Measurements from ENCODE around the gene BTBD16. TPM values are rescaled to one million over a fixed set of nuclear protein-coding genes. Genes with fewer than 3 reads are reported as not detected.

BTBD16 gene
- total and polyA plus RNA-seq, 9 donors, result 0.42 to 1.8 TPM; not detected in 7

DNA sequence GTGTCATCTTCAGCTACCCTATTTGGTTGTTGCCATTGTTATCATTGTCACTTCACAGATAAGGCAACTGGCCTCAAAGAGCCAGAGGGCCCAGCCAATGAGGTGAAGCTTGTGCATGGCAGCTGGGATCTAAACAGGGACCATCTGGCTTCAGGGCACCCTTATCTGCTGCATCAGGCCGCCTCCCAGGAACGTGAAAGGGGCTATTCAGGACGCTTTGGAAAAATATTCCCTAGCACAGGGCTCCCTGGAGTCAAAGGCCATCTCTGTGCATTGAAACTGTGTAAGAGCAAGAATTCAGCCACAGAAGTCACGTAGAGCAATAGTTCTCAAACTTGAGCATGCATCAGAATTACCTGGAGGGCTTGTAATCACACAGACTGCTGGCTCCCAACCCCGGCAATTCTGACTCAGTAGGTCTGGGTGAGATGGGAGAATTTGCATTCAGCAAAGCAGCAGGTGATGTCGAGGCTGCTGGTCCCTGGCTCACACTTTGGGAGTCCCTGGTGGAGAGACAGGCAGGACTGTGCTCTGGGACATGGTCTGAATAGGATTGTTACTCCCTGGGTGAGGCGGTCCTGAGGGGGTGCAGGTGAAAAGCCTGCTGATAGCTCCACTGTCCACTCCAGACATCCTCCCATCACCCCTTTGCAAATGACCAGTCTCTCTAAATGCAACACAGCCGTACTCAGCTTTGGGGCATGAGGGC, 81.9 kb downstream of the BTBD16 start:
- TF ChIP-seq, protein P1, sequence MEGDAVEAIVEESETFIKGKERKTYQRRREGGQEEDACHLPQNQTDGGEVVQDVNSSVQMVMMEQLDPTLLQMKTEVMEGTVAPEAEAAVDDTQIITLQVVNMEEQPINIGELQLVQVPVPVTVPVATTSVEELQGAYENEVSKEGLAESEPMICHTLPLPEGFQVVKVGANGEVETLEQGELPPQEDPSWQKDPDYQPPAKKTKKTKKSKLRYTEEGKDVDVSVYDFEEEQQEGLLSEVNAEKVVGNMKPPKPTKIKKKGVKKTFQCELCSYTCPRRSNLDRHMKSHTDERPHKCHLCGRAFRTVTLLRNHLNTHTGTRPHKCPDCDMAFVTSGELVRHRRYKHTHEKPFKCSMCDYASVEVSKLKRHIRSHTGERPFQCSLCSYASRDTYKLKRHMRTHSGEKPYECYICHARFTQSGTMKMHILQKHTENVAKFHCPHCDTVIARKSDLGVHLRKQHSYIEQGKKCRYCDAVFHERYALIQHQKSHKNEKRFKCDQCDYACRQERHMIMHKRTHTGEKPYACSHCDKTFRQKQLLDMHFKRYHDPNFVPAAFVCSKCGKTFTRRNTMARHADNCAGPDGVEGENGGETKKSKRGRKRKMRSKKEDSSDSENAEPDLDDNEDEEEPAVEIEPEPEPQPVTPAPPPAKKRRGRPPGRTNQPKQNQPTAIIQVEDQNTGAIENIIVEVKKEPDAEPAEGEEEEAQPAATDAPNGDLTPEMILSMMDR (IDR thresholded peaks at IDR 0.05), result no peak
- TF ChIP-seq POLR2A (IDR thresholded peaks at IDR 0.05), result no peak
- TF ChIP-seq EP300 (IDR thresholded peaks at IDR 0.05), result no peak
- intact Hi-C loops (cut with DNase I), result no loop called here
- H3K4me1 ChIP-seq (ENCODE audit: insufficient read depth), result no peaks in the 10 kb centered on the region

DNA sequence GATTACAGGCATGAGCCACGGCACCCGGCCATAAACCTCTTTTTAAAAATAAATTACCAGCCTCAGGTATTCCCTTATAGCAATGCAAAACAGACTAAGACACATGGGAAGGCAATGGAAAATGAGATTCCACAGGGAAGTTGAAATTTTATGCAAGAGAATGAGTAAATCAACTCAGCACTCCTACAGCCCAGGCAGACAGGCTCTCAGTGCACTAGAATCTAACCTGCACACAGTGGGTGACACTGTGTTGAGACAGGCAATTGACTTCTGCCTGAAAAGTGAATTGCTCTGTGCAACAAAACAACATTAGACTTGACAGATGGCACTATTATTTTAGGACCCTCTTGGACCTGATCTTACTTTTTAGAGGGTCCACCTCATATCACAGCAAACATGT, 83.3 kb downstream of the BTBD16 start:
- DNase-seq, result no peak
- H3K27ac ChIP-seq, result no peak overlapping the region
- no peaks in the 10 kb centered on the region for H3K36me3 ChIP-seq
- no peak overlapping the region for H3K4me3 ChIP-seq
- no peaks in the 10 kb centered on the region for H3K9me3 ChIP-seq
- TF ChIP-seq POLR2A (IDR thresholded peaks at IDR 0.05), result no peak
- TF ChIP-seq EP300 (IDR thresholded peaks at IDR 0.05), result no peak
- TF ChIP-seq, protein P1 (IDR thresholded peaks at IDR 0.05), result no peak
- H3K27me3 ChIP-seq, result no peaks in the 10 kb centered on the region
- WGBS, 3 donors, result 63 to 82% (median 74%) methylated on average over 2 of the region's 2 CpGs
- no peaks in the 10 kb centered on the region for H3K4me1 ChIP-seq (ENCODE audit: insufficient read depth)
- intact Hi-C loops (cut with DNase I), result no loop called here

More for the DNA sequence above, 81.9 kb downstream of the BTBD16 start:
- 49 to 63% (median 60%) methylated on average over 8 of the region's 8 CpGs for WGBS, 3 donors
- H3K27me3 ChIP-seq, result no peaks in the 10 kb centered on the region
- H3K4me3 ChIP-seq, result no peak overlapping the region
- H3K27ac ChIP-seq, result no peak overlapping the region
- no peaks in the 10 kb centered on the region for H3K9me3 ChIP-seq
- no peak for DNase-seq
- no peaks in the 10 kb centered on the region for H3K36me3 ChIP-seq

DNA sequence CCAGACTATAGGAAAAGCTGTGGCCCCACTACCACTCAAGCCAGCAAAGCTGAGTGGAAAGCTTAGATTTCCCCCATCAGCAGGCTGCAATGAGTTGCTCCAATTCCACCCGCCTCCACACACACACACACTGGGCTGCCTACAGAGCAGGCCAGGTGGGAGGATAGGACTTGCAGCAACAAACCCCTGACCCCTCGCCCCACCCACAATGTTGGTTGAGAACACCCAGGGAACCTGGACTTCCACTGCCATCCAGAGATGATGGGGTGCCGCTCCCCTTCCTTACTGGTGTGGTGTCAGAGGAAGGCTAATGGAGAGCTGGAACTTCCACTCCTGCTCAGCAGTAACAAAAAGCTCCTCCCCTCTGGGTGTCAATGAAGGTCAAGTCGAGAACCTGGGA, 86.6 kb downstream of the BTBD16 start:
- Histone ChIP-seq H3K9me3 (no peaks in the 10 kb centered on the region), H3K4me3 (no peak overlapping the region), H3K27me3 (no peaks in the 10 kb centered on the region), H3K36me3 (no peaks in the 10 kb centered on the region), H3K27ac (no peak overlapping the region), H3K4me1 (ENCODE audit: insufficient read depth) (no peaks in the 10 kb centered on the region)
- no peak for DNase-seq
- TF ChIP-seq, protein P1 (IDR thresholded peaks at IDR 0.05), result no peak
- TF ChIP-seq POLR2A (IDR thresholded peaks at IDR 0.05) (no peak), EP300 (IDR thresholded peaks at IDR 0.05) (no peak)
- 91 to 95% (median 93%) methylated on average over 4 of the region's 4 CpGs for WGBS, 3 donors
- intact Hi-C loops (cut with DNase I), result no loop called here

DNA sequence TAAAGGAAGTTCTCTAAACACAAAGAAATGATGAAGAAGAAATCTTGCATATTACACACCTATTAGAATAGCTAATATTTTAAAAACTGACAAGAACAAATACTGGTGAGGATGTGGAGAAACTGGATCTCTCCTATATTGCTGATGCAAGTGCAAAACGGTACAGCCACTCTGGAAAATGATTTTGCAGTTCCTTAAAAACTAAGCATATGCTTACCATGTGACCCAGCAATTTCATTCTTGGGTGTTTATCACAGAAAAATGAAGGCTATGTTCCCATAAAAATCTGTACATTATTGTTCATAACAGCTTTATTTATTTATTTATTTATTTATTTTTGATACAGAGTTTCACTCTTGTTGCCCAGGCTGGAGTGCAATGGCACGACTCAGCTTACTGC, 88.5 kb downstream of the BTBD16 start:
- TF ChIP-seq POLR2A (IDR thresholded peaks at IDR 0.05), result no peak
- no peak for TF ChIP-seq EP300 (IDR thresholded peaks at IDR 0.05)
- TF ChIP-seq, protein P1 (IDR thresholded peaks at IDR 0.05), result no peak
- no peak overlapping the region for H3K4me3 ChIP-seq
- DNase-seq, result no peak
- no peaks in the 10 kb centered on the region for H3K36me3 ChIP-seq
- no peaks in the 10 kb centered on the region for H3K4me1 ChIP-seq (ENCODE audit: insufficient read depth)
- intact Hi-C loops (cut with DNase I), result no loop called here
- no peak overlapping the region for H3K27ac ChIP-seq
- H3K9me3 ChIP-seq, result no peaks in the 10 kb centered on the region
- no peaks in the 10 kb centered on the region for H3K27me3 ChIP-seq
- 84 to 94% (median 89%) methylated on average over 2 of the region's 2 CpGs for WGBS, 3 donors

All from ovary (tissue), 9 donors.